ENCODE results near the gene SCN5A.

The SCN5A gene

GRCh38 chr3:38647217-38647970 lies 2.1 kb downstream of the SCN5A start:
- no peak for DNase-seq (ENCODE audit: low spot score)

- DNase-seq (ENCODE audit: low spot score), result no peak
Observed at GRCh38 chr3:38646630-38647029, 2.9 kb downstream of the SCN5A start.

GRCh38 chr3:38646062-38646461 lies 3.4 kb downstream of the SCN5A start:
- DNase-seq (ENCODE audit: low spot score), result no peak

GRCh38 chr3:38645601-38646000 lies 3.9 kb downstream of the SCN5A start:
- DNase-seq (ENCODE audit: low spot score), result no peak

GRCh38 chr3:38645076-38645475 lies 4.4 kb downstream of the SCN5A start:
- DNase-seq (ENCODE audit: low spot score), result no peak

- no peak for DNase-seq (ENCODE audit: low spot score)
Observed at GRCh38 chr3:38644662-38645053, 4.8 kb downstream of the SCN5A start.

GRCh38 chr3:38644016-38644661 lies 5.3 kb downstream of the SCN5A start:
- no peak for DNase-seq (ENCODE audit: low spot score)

- DNase-seq (ENCODE audit: low spot score), result no peak
Observed at GRCh38 chr3:38643592-38643991, 5.9 kb downstream of the SCN5A start.

GRCh38 chr3:38643090-38643489 lies 6.4 kb downstream of the SCN5A start:
- DNase-seq (ENCODE audit: low spot score), result no peak

GRCh38 chr3:38641461-38642110 lies 7.9 kb downstream of the SCN5A start:
- no peak for DNase-seq (ENCODE audit: low spot score)

- no peak for DNase-seq (ENCODE audit: low spot score)
Observed at GRCh38 chr3:38640661-38641452, 8.6 kb downstream of the SCN5A start.

- DNase-seq (ENCODE audit: low spot score), result no peak
Observed at GRCh38 chr3:38638354-38638753, 11.1 kb downstream of the SCN5A start.

GRCh38 chr3:38637906-38638305 lies 11.6 kb downstream of the SCN5A start:
- no peak for DNase-seq (ENCODE audit: low spot score)

GRCh38 chr3:38636881-38637280 lies 12.6 kb downstream of the SCN5A start:
- no peak for DNase-seq (ENCODE audit: low spot score)

GRCh38 chr3:38636464-38636863 lies 13.0 kb downstream of the SCN5A start:
- no peak for DNase-seq (ENCODE audit: low spot score)

GRCh38 chr3:38634111-38634510 lies 15.4 kb downstream of the SCN5A start:
- no peak for DNase-seq (ENCODE audit: low spot score)

- DNase-seq (ENCODE audit: low spot score), result no peak
Observed at GRCh38 chr3:38632989-38633388, 16.5 kb downstream of the SCN5A start.

GRCh38 chr3:38630606-38631005 lies 18.9 kb downstream of the SCN5A start:
- no peak for DNase-seq (ENCODE audit: low spot score)

GRCh38 chr3:38630070-38630469 lies 19.4 kb downstream of the SCN5A start:
- DNase-seq (ENCODE audit: low spot score), result no peak

GRCh38 chr3:38628835-38629234 lies 20.7 kb downstream of the SCN5A start:
- DNase-seq (ENCODE audit: low spot score), result no peak

GRCh38 chr3:38627956-38628355 lies 21.5 kb downstream of the SCN5A start:
- DNase-seq (ENCODE audit: low spot score), result no peak

GRCh38 chr3:38626171-38626570 lies 23.3 kb downstream of the SCN5A start:
- DNase-seq (ENCODE audit: low spot score), result no peak

All from SK-N-DZ (cell line).